RWPE2 (cell line): ENCODE data around the gene DGKI.

Source experiments
- ATAC-seq: fragments of 200-7000 bp; cut with Tn5 transposase; 3 replicates; pipeline ENCODE4 v1.9.1; 2021; ENCODE audit warnings: low read depth
- DNase-seq: peaks from one replicate; pipeline ENCODE4 v3.0.0-alpha.2; 2020; ENCODE audit warnings: low spot score
- H3K27ac ChIP-seq: fragments of 450-650 bp; 2 replicates; pipeline ENCODE4 v1.5.1; 2017; ENCODE audit warnings: mild to moderate bottlenecking; ENCODE audit not compliant: poor library complexity, severe bottlenecking
- H3K27me3 ChIP-seq: fragments of 250-450 bp; sonication (Bioruptor Pico); 2 replicates; pipeline ENCODE4 v1.5.1; 2021; ENCODE audit warnings: mild to moderate bottlenecking, moderate library complexity; ENCODE audit not compliant: insufficient read depth, poor library complexity, severe bottlenecking
- H3K36me3 ChIP-seq: fragments of 250-450 bp; sonication (Bioruptor Pico); 2 replicates; pipeline ENCODE4 v1.5.1; 2020; ENCODE audit warnings: low read depth, mild to moderate bottlenecking, moderate library complexity
- H3K4me1 ChIP-seq: fragments of 250-450 bp; sonication (Bioruptor Pico); 2 replicates; pipeline ENCODE4 v1.5.1; 2021; ENCODE audit warnings: mild to moderate bottlenecking, moderate library complexity; ENCODE audit not compliant: insufficient read depth, poor library complexity, severe bottlenecking
- H3K4me3 ChIP-seq: fragments of 250-450 bp; sonication (Bioruptor Pico); 2 replicates; pipeline ENCODE4 v1.5.1; 2021; ENCODE audit warnings: mild to moderate bottlenecking, moderate library complexity; ENCODE audit not compliant: severe bottlenecking
- H3K9me3 ChIP-seq: fragments of 250-450 bp; sonication (Bioruptor Pico); 2 replicates; pipeline ENCODE4 v1.5.1; 2021; ENCODE audit warnings: mild to moderate bottlenecking, moderate library complexity; ENCODE audit not compliant: severe bottlenecking
- CTCF ChIP-seq: fragments of 450-650 bp; IDR thresholded peaks from one replicate; pipeline ENCODE4 v1.5.1; 2017; ENCODE audit warnings: mild to moderate bottlenecking, moderate library complexity; ENCODE audit not compliant: poor library complexity, severe bottlenecking

DGKI gene

DNA sequence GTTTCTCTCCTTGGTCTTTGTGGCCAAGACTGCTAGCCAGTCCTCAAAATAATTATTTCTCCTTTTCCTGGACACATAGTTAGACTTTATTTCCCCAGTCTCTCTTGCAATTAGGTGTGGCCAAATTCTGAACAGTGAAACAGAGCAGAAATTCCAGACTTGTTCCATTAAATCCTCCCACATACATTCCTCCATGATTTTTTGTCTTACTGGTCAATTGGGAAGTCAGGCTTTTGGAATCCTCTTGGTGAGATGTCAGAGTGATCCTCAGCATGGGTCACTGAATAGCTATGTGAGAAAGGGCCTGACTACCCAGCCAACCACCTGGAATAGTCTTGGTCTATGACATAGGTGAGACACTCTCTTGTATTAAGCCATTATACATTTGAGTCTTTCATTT lies 164.2 kb downstream of the DGKI start:
- Histone ChIP-seq H3K27ac (peak overlapping the region; percentile 89), H3K4me1 (peaks cover 8% of the 10 kb centered on the region), H3K4me3 (no peak overlapping the region), H3K9me3 (no peaks in the 10 kb centered on the region), H3K36me3 (no peaks in the 10 kb centered on the region), H3K27me3 (no peaks in the 10 kb centered on the region)
- ATAC-seq (peak; percentile 88), DNase-seq (no peak)
- no peak for TF ChIP-seq CTCF

GRCh38 chr7:137681657-137682562 lies 164.9 kb downstream of the DGKI start:
- Histone ChIP-seq H3K27ac (peak overlapping the region; percentile 89), H3K4me1 (peaks cover 5% of the 10 kb centered on the region), H3K36me3 (no peaks in the 10 kb centered on the region), H3K27me3 (no peaks in the 10 kb centered on the region), H3K4me3 (no peak overlapping the region), H3K9me3 (no peaks in the 10 kb centered on the region)
- no peak for TF ChIP-seq CTCF
- peak; percentile 93 for ATAC-seq
- no peak for DNase-seq

- no peak overlapping the region for H3K4me3 ChIP-seq
- no peak for TF ChIP-seq CTCF
- H3K36me3 ChIP-seq: no peaks in the 10 kb centered on the region
- no peak for ATAC-seq
- H3K4me1 ChIP-seq: peaks cover 4% of the 10 kb centered on the region
- H3K27ac ChIP-seq: no peak overlapping the region
- no peak for DNase-seq
- no peaks in the 10 kb centered on the region for H3K27me3 ChIP-seq
- H3K9me3 ChIP-seq: no peaks in the 10 kb centered on the region
Measured at GRCh38 chr7:137674551-137675409, 172.0 kb downstream of the DGKI start.

- no peaks in the 10 kb centered on the region for H3K27me3 ChIP-seq
- no peak overlapping the region for H3K27ac ChIP-seq
- H3K36me3 ChIP-seq: no peaks in the 10 kb centered on the region
- ATAC-seq: no peak
- no peak for DNase-seq
- no peaks in the 10 kb centered on the region for H3K9me3 ChIP-seq
- H3K4me3 ChIP-seq: no peak overlapping the region
- H3K4me1 ChIP-seq: peaks cover 4% of the 10 kb centered on the region
- TF ChIP-seq CTCF: no peak
Measured at GRCh38 chr7:137674048-137674447, 172.7 kb downstream of the DGKI start.
